Psoas muscle (tissue), 8 donors: ENCODE data around the gene ITPR2. TPM values are rescaled to one million over a fixed set of nuclear protein-coding genes. Genes with fewer than 3 reads are reported as not detected.
A peak's percentile ranks its signal among the peaks of the same experiment; 100 is the strongest.
"Not testable (repeated sequence)": the region's sequence is repeated elsewhere in the genome, so short reads cannot be mapped to it uniquely, and the experiment has no call there.

Experiments
- ATAC-seq, 4 donors: fragments of 200-7000 bp; cut with Tn5 transposase; one replicate each; pipeline ENCODE4 v1.9.1; 2020; ENCODE audit warnings: moderate library complexity in 3 of 4, mild to moderate bottlenecking in 2 of 4
- DNase-seq, 2 donors: peaks; one replicate each; pipeline ENCODE4 v3.0.0-alpha.2; 2020
- H3K27ac ChIP-seq: fragments of 200-600 bp; one replicate; pipeline ENCODE4 v1.8.0; 2022
- H3K27me3 ChIP-seq, 3 donors: fragments of 200-600 bp in 1 of 3; one replicate each; pipeline versions ENCODE4 v1.6.1 to v1.8.0; 2013 to 2022; ENCODE audit warnings: low read length in 2 of 3, mild to moderate bottlenecking in 2 of 3, moderate library complexity in 1 of 3; ENCODE audit not compliant: insufficient read depth in 3 of 3
- H3K36me3 ChIP-seq, 2 donors: fragments of 200-600 bp in 1 of 2; one replicate each; pipeline versions ENCODE4 v1.6.1 to v1.8.0; 2013 to 2022; ENCODE audit warnings: low read depth in 1 of 2, mild to moderate bottlenecking in 1 of 2, moderate library complexity in 1 of 2; ENCODE audit not compliant: insufficient read depth in 1 of 2
- H3K4me1 ChIP-seq: fragments of 200-600 bp; one replicate; pipeline ENCODE4 v1.8.0; 2022
- H3K4me3 ChIP-seq: fragments of 200-600 bp; one replicate; pipeline ENCODE4 v1.8.0; 2022; ENCODE audit warnings: mild to moderate bottlenecking
- H3K9me3 ChIP-seq: fragments of 200-600 bp; one replicate; pipeline ENCODE4 v1.8.0; 2022
- CTCF ChIP-seq: fragments of 200-600 bp; IDR thresholded peaks from one replicate; pipeline ENCODE4 v1.8.0; 2022; ENCODE audit warnings: antibody characterized with exemption
- WGBS, 3 donors: extraction: QIAGEN DNeasy Blood & Tissue Kit; methylation state at CpG; one replicate each; pipeline versions ENCODE4 v1.1.6 to v1.1.7; 2013; 5-methylcytosine and 5-hydroxymethylcytosine counted together
- intact Hi-C, 2 donors: fragments of 100-400 bp; cut with DNase I; formaldehyde crosslinking; loops; one replicate each; pipeline versions ENCODE4 v1.11.0 to v1.14.2; 2022
- polyA plus RNA-seq, 3 donors: library from polyadenylated mRNA; stranded (reverse); fragments of 200-250 nt; gene quantifications; one replicate each; pipeline ENCODE4 v1.2.3, GENCODE V29; 2013
- total RNA-seq, 4 donors: library from RNA; stranded (reverse); fragmentation: NEBNext Ultra II Directional in 2 of 4; extraction: Animal tissue kit (Norgen Biotek cat#: 25700) in 2 of 4; gene quantifications; one replicate each; pipeline versions ENCODE4 v1.2.1 to v1.2.4, GENCODE V29; 2021 to 2023
- donor health status: healthy with polysubstance abuse.
- donor health status: DM: no; HTN: no; CAD: no; lungs with moderate emphysema.
- donor health status: Bipolar disorder and iron deficiency.
- donor health status: healthy.
- donor health status: DM: yes; HTN: yes; CAD: no.
- donor health status: DM: no; HTN: no; CAD: no.
- donor health status: DM: no; HTN: no; CAD: no.
- donor health status: DM: yes; HTN: yes; CAD: no.

Gene ITPR2
- total and polyA plus RNA-seq, 7 donors, result 0.86 to 10.3 (median 6.1) TPM

DNA sequence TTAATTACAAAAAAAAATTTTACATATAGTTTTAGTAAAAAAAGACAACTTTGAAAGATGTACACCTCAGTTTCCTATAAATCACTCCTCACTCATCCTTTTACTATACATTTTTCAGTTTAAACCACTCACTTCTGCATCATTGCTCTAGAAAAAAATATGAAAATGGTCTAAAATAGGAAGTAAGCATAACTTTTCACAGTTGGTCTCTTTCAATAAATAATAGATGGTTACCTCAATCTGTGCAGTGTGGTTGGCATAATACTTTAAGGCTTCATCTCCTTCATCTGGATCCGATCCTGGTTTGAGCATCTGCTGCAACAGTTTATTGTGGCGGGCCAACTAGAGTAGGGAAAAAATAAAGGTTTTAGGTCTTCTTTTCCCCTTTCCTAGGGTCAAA is 389.7 kb downstream of the ITPR2 start:
- 91 to 99% (median 95%) methylated on average over 2 of the region's 2 CpGs for WGBS, 3 donors
- TF ChIP-seq CTCF, result no peak
- Histone ChIP-seq H3K27ac (no peak overlapping the region), H3K27me3 (no peaks in the 10 kb centered on the region), H3K9me3 (no peaks in the 10 kb centered on the region), H3K36me3 (peaks cover 2 to 15% of the 10 kb centered on the region in 2 donors), H3K4me1 (no peaks in the 10 kb centered on the region), H3K4me3 (no peak overlapping the region)
- no peak for ATAC-seq
- no peak for DNase-seq
- intact Hi-C loops, result no loop called here

- Histone ChIP-seq H3K4me3 (no peak overlapping the region), H3K27me3 (no peaks in the 10 kb centered on the region), H3K9me3 (no peaks in the 10 kb centered on the region), H3K36me3 (peaks cover 2 to 15% of the 10 kb centered on the region in 2 donors), H3K27ac (no peak overlapping the region), H3K4me1 (no peaks in the 10 kb centered on the region)
- no peak for TF ChIP-seq CTCF
- ATAC-seq (no peak), DNase-seq (no peak)
- intact Hi-C loops, result no loop called here
- 70 to 87% (median 80%) methylated on average over 1 of the region's 1 CpG for WGBS, 3 donors
Observed at GRCh38 chr12:26441434-26441833, 391.6 kb downstream of the ITPR2 start.

GRCh38 chr12:26435069-26435404 is 398.0 kb downstream of the ITPR2 start:
- DNase-seq (no peak), ATAC-seq (no peak)
- Histone ChIP-seq H3K27me3 (no peaks in the 10 kb centered on the region), H3K27ac (no peak overlapping the region), H3K4me1 (no peaks in the 10 kb centered on the region), H3K4me3 (no peak overlapping the region), H3K9me3 (no peaks in the 10 kb centered on the region), H3K36me3 (no peaks in the 10 kb centered on the region)
- TF ChIP-seq CTCF, result no peak
- WGBS, 3 donors, result 97 to 100% (median 97%) methylated on average over 1 of the region's 1 CpG
- intact Hi-C loops, result loop anchor here (2.0 to 10.0 kb wide), 3 partner anchors 212 to 340 kb away; no protein-coding TSS in a partner anchor

GRCh38 chr12:26434299-26435068 is 398.5 kb downstream of the ITPR2 start:
- peak; percentile 72 for TF ChIP-seq CTCF
- Histone ChIP-seq H3K9me3 (no peaks in the 10 kb centered on the region), H3K4me1 (no peaks in the 10 kb centered on the region), H3K4me3 (no peak overlapping the region), H3K27ac (no peak overlapping the region), H3K36me3 (no peaks in the 10 kb centered on the region), H3K27me3 (no peaks in the 10 kb centered on the region)
- ATAC-seq (peak; percentile 71 to 88 (median 82)), DNase-seq (no peak)
- intact Hi-C loops, result loop anchor here (2.0 to 10.0 kb wide), 4 partner anchors 213 to 340 kb away; no protein-coding TSS in a partner anchor
- WGBS, 3 donors, result 72 to 76% (median 74%) methylated on average over 4 of the region's 4 CpGs

DNA sequence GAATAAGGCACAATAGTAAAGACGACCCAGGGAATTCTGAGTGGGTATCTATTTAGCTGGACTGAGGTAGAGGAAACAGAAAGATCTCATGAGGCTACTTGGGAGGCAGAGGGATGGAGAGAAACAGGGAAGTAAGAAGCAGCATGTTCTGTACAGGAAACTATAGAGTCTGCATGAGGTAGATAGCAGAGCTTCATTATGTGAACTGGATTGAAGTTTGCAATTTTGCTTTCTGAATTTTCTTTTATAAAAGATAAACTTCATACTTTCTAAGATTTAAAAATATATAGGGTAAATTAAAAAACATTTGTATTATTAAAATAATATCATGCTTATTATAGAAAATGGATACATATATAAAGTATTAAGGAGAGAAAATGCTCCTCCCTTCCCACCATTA is 399.3 kb downstream of the ITPR2 start:
- H3K4me1 ChIP-seq, H3K27me3 ChIP-seq, H3K36me3 ChIP-seq, ATAC-seq, H3K4me3 ChIP-seq, DNase-seq, H3K27ac ChIP-seq, H3K9me3 ChIP-seq: not testable (repeated sequence)
- 78 to 97% (median 92%) methylated on average over 1 of the region's 1 CpG for WGBS, 3 donors
- intact Hi-C loops, result loop anchor here (2.0 to 10.0 kb wide), 3 partner anchors 217 to 339 kb away; no protein-coding TSS in a partner anchor
